ENCODE results near the gene SMARCC1. TPM values are rescaled to one million over a fixed set of nuclear protein-coding genes. Genes with fewer than 3 reads are reported as not detected.

SMARCC1 gene
- polyA plus RNA-seq, 1 donor = 57.4 TPM

DNA sequence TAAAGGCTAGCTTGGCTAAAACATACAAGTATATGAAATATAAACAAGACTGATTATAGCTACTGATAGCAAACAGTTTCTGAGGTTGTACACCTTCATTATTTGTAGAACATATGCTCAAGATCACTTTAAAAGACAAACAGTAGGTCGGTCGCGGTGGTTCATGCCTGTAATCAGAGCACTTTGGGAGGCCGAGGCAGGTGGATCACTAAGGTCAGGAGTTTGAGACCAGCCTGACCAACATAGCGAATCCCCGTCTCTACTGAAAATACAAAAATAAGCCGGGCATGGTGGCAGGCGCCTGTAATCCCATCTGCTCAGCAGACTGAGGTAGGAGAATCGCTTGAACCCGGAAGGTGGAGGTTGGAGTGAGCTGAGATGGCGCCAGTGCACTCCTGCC is 80.3 kb downstream of the SMARCC1 start:
- DNase-seq (ENCODE audit: low read depth) = no peak

- no peak for DNase-seq (ENCODE audit: low read depth)
Observed at GRCh38 chr3:47692158-47692557, 89.5 kb downstream of the SMARCC1 start.

- DNase-seq (ENCODE audit: low read depth) = no peak
Observed at GRCh38 chr3:47688488-47688887, 93.2 kb downstream of the SMARCC1 start.

- no peak for DNase-seq (ENCODE audit: low read depth)
Observed at GRCh38 chr3:47685037-47685436, 96.7 kb downstream of the SMARCC1 start.

- no peak for DNase-seq (ENCODE audit: low read depth)
Observed at GRCh38 chr3:47681016-47681415, 100.7 kb downstream of the SMARCC1 start.

DNA sequence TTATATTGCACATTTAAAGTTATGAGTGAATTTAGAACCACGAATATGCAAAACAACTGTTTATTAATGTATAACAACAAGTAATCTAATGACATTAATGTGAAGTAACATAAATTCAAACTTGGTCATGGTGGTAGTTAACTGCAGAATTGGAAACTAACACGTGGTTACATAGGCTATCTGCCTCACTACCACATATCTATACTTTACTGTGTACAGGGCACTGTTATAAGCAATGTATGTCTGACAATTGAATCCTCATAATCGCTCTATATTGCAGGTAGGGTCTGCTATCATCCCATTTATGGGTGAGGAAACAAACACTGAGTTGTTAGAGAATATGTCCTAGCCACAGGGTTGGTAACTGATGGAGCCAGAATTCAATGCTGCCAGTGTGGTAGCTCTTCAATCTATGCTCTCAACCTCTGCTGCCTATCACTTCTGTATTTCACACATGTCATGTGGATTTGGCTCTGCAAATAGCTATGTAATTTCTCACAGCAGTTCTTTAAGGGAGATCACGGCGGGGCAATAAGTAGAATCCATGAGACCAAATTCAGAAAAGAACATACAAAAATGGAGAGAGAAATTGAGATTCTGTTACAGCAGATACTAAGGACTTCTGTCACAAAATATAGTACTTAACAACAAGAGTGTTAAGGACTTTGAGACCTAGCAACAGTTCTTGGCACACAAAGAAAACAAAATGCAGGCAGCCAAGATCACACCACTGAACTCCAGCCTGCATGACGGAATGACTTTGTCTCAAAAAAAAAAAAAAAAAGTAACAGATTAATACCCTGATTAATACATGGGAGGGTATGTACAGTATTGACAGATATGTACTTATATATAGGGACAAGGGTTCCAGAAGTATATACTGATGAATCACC is 103.0 kb downstream of the SMARCC1 start:
- DNase-seq (ENCODE audit: low read depth) = no peak

- no peak for DNase-seq (ENCODE audit: low read depth)
Observed at GRCh38 chr3:47669026-47669749, 112.5 kb downstream of the SMARCC1 start.

DNA sequence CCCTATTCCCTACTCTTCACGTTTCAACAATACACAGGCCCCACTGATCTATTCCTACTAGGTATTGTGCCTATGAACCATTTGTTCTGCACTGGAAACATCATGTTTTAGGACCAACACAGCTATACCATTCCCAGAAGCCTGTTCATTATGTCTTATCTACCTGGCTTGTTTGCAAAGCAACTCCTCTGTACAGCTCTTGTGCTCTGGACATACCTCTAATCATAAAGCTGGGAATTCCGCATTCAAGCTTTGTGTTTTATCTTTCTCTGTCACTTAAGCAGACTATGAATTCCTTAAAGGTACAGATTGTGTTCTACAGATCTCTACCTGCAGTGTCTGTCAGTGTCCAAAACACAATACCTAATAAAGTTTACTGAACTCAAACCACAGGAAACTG is 115.6 kb downstream of the SMARCC1 start:
- DNase-seq (ENCODE audit: low read depth) = no peak

GRCh38 chr3:47664519-47664918 is 117.2 kb downstream of the SMARCC1 start:
- DNase-seq (ENCODE audit: low read depth) = no peak

- no peak for DNase-seq (ENCODE audit: low read depth)
Observed at GRCh38 chr3:47663630-47664240, 118.0 kb downstream of the SMARCC1 start.

GRCh38 chr3:47661121-47661752 is 120.5 kb downstream of the SMARCC1 start:
- DNase-seq (ENCODE audit: low read depth) = no peak

DNA sequence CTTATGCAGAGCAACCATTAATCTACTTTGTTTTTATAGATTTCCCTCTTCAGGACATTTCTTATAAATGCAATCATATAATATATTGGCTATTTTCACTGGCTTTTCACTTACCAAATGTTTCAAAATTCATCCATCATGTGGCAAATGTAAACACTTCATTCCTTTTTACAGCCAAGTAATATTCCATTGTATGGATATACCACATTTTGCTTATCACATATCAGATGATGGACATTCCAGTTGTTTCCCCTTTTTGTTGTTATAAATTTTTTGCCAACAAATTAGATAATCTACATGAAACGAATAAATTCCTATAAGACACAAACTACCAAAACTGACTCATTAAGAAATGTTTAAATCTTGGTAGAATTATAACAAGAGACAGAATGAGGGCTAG is 123.2 kb downstream of the SMARCC1 start:
- no peak for DNase-seq (ENCODE audit: low read depth)

DNA sequence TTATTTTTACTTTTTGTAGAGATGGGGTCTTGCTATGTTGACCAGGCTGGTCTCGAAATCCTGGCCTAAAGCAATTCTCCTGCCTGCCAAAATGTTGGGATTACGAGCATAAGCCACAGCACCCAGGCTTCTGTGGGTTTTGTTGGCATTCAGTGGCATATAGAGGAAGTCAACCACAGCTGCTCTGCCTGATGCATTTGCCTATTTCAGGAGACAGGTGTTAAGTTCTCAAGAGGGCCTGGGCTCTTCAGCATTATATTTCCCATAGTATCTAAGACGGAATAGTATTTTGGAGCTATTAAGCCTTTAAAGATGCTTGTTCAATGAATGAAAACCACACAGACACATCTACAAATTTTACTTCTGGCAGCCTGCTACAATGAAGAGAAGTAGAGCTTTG is 129.6 kb downstream of the SMARCC1 start:
- no peak for DNase-seq (ENCODE audit: low read depth)

- no peak for DNase-seq (ENCODE audit: low read depth)
Observed at GRCh38 chr3:47650294-47650693, 131.4 kb downstream of the SMARCC1 start.

DNA sequence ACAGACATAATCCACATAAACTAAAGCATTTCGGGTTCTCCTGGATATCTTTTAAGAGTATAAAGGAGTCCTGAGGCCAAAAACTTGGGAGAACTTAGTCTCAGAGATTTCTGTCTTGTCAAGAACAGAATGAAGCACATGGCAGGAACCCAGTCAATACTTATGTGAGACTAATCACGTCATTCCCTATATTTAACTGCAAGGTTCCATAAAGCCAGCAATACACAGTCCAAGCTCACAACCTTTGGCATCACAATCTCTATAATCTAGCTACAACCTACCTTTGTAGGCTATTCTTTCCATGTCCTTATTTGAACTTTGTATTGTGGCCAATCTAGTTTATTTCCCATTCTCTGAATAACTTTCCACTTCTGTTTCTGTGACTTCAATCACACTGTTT is 134.1 kb downstream of the SMARCC1 start:
- no peak for DNase-seq (ENCODE audit: low read depth)

GRCh38 chr3:47646362-47646761 is 135.3 kb downstream of the SMARCC1 start:
- DNase-seq (ENCODE audit: low read depth) = no peak

DNA sequence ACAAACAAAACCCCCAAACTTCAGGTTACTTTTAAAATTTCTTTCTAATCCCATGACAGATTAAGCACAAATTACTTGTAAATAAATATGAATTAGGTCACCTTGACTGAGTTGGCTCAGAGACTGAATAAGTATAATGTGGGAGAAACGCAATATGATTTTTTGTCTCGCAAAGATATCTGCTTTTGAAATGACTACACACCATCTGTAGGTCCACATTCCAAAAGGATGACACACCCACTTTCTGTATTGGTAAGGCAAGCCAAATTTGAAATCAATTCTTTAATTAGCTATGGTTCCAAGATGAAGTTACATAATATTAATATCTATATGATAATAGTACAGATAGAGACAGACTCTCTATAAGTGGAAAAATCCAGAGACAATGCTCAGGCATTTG is 136.1 kb downstream of the SMARCC1 start:
- DNase-seq (ENCODE audit: low read depth) = no peak

DNA sequence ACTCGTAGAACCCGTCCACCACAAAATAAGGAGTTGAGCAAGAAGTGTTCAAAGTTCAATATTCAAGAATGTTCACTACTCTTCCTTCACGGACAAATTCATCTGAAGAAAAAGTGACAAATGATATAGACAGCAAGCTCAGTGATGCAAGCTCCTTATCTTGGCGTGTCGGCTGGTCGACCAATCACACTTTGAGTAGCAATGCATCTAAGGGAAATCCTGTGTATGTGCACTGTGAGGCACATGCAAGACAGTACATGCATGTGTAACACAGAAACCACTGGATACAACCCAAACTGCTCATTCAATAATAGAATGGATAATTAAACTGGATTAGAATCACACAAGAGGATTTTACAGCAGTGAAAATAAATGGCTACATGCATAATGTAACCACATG is 138.6 kb downstream of the SMARCC1 start:
- no peak for DNase-seq (ENCODE audit: low read depth)

- DNase-seq (ENCODE audit: low read depth) = no peak
Observed at GRCh38 chr3:47641739-47642138, 140.0 kb downstream of the SMARCC1 start.

DNA sequence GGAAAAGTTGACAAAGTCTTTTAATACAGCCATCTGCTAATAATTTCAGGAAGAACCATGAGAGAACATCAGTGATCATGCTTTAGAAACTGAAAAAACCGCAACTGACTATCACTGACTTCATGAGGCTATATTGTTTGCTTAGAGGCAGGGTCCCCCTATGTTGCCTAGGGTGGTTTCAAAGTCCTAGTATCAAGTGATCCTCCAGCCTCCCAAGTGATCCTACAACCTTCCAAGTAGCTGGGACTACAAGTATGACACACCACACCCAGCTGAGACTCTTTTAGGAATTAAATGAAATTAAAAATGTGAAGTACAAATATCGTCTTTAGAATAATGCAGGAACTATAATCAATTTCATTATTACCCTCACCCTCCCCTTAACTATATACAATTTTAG is 144.8 kb downstream of the SMARCC1 start:
- DNase-seq (ENCODE audit: low read depth) = no peak

GRCh38 chr3:47636225-47636624 is 145.5 kb downstream of the SMARCC1 start:
- DNase-seq (ENCODE audit: low read depth) = no peak

GRCh38 chr3:47635536-47635935 is 146.2 kb downstream of the SMARCC1 start:
- DNase-seq (ENCODE audit: low read depth) = no peak

Measured in forelimb muscle (tissue), 1 donor.